Activated CD4-positive, CD25-positive, alpha-beta regulatory T cell (primary cell): ENCODE data around the gene CEP126.

Experiments
- DNase-seq, 4 experiments: peaks; one replicate each; lab custom pipeline; 2025; lab: John Stamatoyannopoulos, UW

Gene CEP126

GRCh38 chr11:102010776-102011494 lies 96.1 kb downstream of the CEP126 start:
- DNase-seq, result no peak

GRCh38 chr11:102012946-102013345 lies 98.1 kb downstream of the CEP126 start:
- DNase-seq, result no peak

- no peak for DNase-seq
Observed at GRCh38 chr11:102014756-102015155, 99.9 kb downstream of the CEP126 start.

GRCh38 chr11:102017026-102017425 lies 102.2 kb downstream of the CEP126 start:
- DNase-seq, result no peak

GRCh38 chr11:102026217-102026616 lies 111.4 kb downstream of the CEP126 start:
- no peak for DNase-seq

- DNase-seq, result no peak
Observed at GRCh38 chr11:102026959-102027358, 112.1 kb downstream of the CEP126 start.

- DNase-seq, result no peak
Observed at GRCh38 chr11:102036757-102037156, 121.9 kb downstream of the CEP126 start.

- DNase-seq, result no peak
Observed at GRCh38 chr11:102046841-102047240, 132.0 kb downstream of the CEP126 start.

- peak in 1 of 4 experiments; percentile 4 for DNase-seq
Observed at GRCh38 chr11:102047305-102047924, 132.6 kb downstream of the CEP126 start, which contains the start of gene CFAP300. TSS of gene CFAP300 (plus strand) at chr11:102047437. CDS start at chr11:102047471, 34 bp downstream.
